ENCODE measurements around the gene PNPT1.

GRCh38 chr2:55616551-55617174, 77.0 kb downstream of the PNPT1 start:
- no peak for TF ChIP-seq POLR2A (IDR thresholded peaks at IDR 0.05; ENCODE audit: low read length)
- no peak for TF ChIP-seq GATA1 (IDR thresholded peaks at IDR 0.05; ENCODE audit: low read depth, low read length)

Measured in erythroblast (primary cell).